H9 (cell line): ENCODE data around the gene CAMK2G. TPM values are rescaled to one million over a fixed set of nuclear protein-coding genes. Genes with fewer than 3 reads are reported as not detected.
A peak's percentile ranks its signal among the peaks of the same experiment; 100 is the strongest.

Experiments used
- DNase-seq: peaks from one replicate; pipeline ENCODE4 v3.0.0-alpha.2; 2017
- H2AFZ ChIP-seq: one replicate; pipeline ENCODE4 v1.6.1; 2013; ENCODE audit warnings: mild to moderate bottlenecking, low read length, control low read depth, moderate library complexity
- H2AK5ac ChIP-seq: 2 replicates; pipeline ENCODE4 v1.6.1; 2013; ENCODE audit warnings: low read length, control low read depth, mixed read lengths; ENCODE audit not compliant: insufficient read length
- H2BK120ac ChIP-seq: one replicate; pipeline ENCODE4 v1.6.1; 2013; ENCODE audit warnings: low read depth, mild to moderate bottlenecking, low read length, control low read depth, inconsistent platforms; ENCODE audit not compliant: poor library complexity, severe bottlenecking
- H2BK12ac ChIP-seq: 2 replicates; pipeline ENCODE4 v1.6.1; 2013; ENCODE audit warnings: low read length, control low read depth, mixed read lengths, low read depth; ENCODE audit not compliant: insufficient read length
- H2BK15ac ChIP-seq: 2 replicates; pipeline ENCODE4 v1.6.1; 2013; ENCODE audit warnings: low read depth, low read length, control low read depth
- H2BK20ac ChIP-seq: one replicate; pipeline ENCODE4 v1.6.1; 2013; ENCODE audit warnings: low read depth, mild to moderate bottlenecking, low read length, control low read depth, inconsistent platforms; ENCODE audit not compliant: poor library complexity, severe bottlenecking
- H2BK5ac ChIP-seq: 2 replicates; pipeline ENCODE4 v1.6.1; 2013; ENCODE audit warnings: low read length, control low read depth, mixed read lengths; ENCODE audit not compliant: insufficient read length
- H3K14ac ChIP-seq: 2 replicates; pipeline ENCODE4 v1.6.1; 2013; ENCODE audit warnings: low read length, control low read depth; ENCODE audit not compliant: insufficient read depth
- H3K18ac ChIP-seq: 2 replicates; pipeline ENCODE4 v1.6.1; 2013; ENCODE audit warnings: low read depth, mild to moderate bottlenecking, mixed read lengths, low read length, control low read depth; ENCODE audit not compliant: insufficient read length
- H3K23ac ChIP-seq: 2 replicates; pipeline ENCODE4 v1.6.1; 2013; ENCODE audit warnings: low read length, control low read depth, mixed read lengths, low read depth; ENCODE audit not compliant: insufficient read length
- H3K23me2 ChIP-seq: 2 replicates; pipeline ENCODE4 v1.6.1; 2013; ENCODE audit warnings: low read depth, mild to moderate bottlenecking, mixed read lengths, low read length, control low read depth; ENCODE audit not compliant: insufficient read length, poor library complexity, severe bottlenecking
- H3K27ac ChIP-seq: 2 replicates; pipeline ENCODE4 v1.5.1; 2013; ENCODE audit warnings: low read length, control low read depth, mixed read lengths, low read depth; ENCODE audit not compliant: insufficient read length
- H3K27me3 ChIP-seq: 2 replicates; pipeline ENCODE4 v1.6.1; 2013; ENCODE audit warnings: low read length, control low read depth, inconsistent platforms; ENCODE audit not compliant: insufficient read depth
- H3K4ac ChIP-seq: 2 replicates; pipeline ENCODE4 v1.6.1; 2013; ENCODE audit warnings: low read depth, mild to moderate bottlenecking, control low read depth, inconsistent platforms, low read length, moderate library complexity
- H3K4me1 ChIP-seq: 2 replicates; pipeline ENCODE4 v1.6.1; 2013; ENCODE audit warnings: low read length, control low read depth, inconsistent platforms; ENCODE audit not compliant: insufficient read depth
- H3K4me2 ChIP-seq: 2 replicates; pipeline ENCODE4 v1.6.1; 2013; ENCODE audit warnings: low read length, control low read depth, mixed read lengths; ENCODE audit not compliant: insufficient read length, insufficient read depth
- H3K56ac ChIP-seq: 2 replicates; pipeline ENCODE4 v1.6.1; 2013; ENCODE audit warnings: low read depth, mild to moderate bottlenecking, mixed read lengths, low read length, control low read depth; ENCODE audit not compliant: insufficient read length
- H3K79me1 ChIP-seq: 2 replicates; pipeline ENCODE4 v1.6.1; 2013; ENCODE audit warnings: low read depth, mild to moderate bottlenecking, moderate library complexity, low read length, control low read depth, inconsistent platforms; ENCODE audit not compliant: insufficient read depth, poor library complexity, severe bottlenecking
- H3K79me2 ChIP-seq: 2 replicates; pipeline ENCODE4 v1.6.1; 2013; ENCODE audit warnings: low read length, control low read depth, inconsistent platforms; ENCODE audit not compliant: insufficient read depth
- H3K9ac ChIP-seq: 2 replicates; pipeline ENCODE4 v1.6.1; 2013; ENCODE audit warnings: low read length, control low read depth, mixed read lengths; ENCODE audit not compliant: insufficient read length; ENCODE audit errors: extremely low read depth
- H3K9me3 ChIP-seq: one replicate; pipeline ENCODE4 v1.6.1; 2013; ENCODE audit warnings: low read depth, low read length, inconsistent platforms; ENCODE audit not compliant: control insufficient read depth
- H3T11ph ChIP-seq: one replicate; pipeline ENCODE4 v1.6.1; 2013; ENCODE audit warnings: mild to moderate bottlenecking, low read length, control low read depth, inconsistent platforms
- H4K20me1 ChIP-seq: one replicate; pipeline ENCODE4 v1.6.1; 2013; ENCODE audit not compliant: control insufficient read depth, insufficient read length, insufficient read depth
- H4K5ac ChIP-seq: 2 replicates; pipeline ENCODE4 v1.6.1; 2013; ENCODE audit warnings: low read depth, mild to moderate bottlenecking, mixed read lengths, low read length, control low read depth; ENCODE audit not compliant: insufficient read length
- H4K8ac ChIP-seq: replicated peaks from 2 replicates; pipeline ENCODE4 v1.6.1; 2013; ENCODE audit warnings: low read length, control low read depth, mixed read lengths, low read depth; ENCODE audit not compliant: insufficient read length
- H4K91ac ChIP-seq: 2 replicates; pipeline ENCODE4 v1.6.1; 2013; ENCODE audit warnings: low read depth, mild to moderate bottlenecking, moderate library complexity, mixed read lengths, low read length, control low read depth; ENCODE audit not compliant: insufficient read length
- H3K27ac Mint-ChIP-seq, 3 experiments: 2 replicates in 2 of 3; 3 replicates in 1 of 3; pipeline ENCODE4 v1.8.0; 2020 to 2021; ENCODE audit warnings: mixed read lengths in 3 of 3, mild to moderate bottlenecking in 1 of 3, moderate library complexity in 1 of 3
- H3K27me3 Mint-ChIP-seq: 2 replicates; pipeline ENCODE4 v1.8.0; 2021; ENCODE audit warnings: low read depth, mild to moderate bottlenecking, moderate library complexity, mixed read lengths
- H3K36me3 Mint-ChIP-seq, 3 experiments: 2 replicates in 2 of 3; 3 replicates in 1 of 3; pipeline ENCODE4 v1.8.0; 2020 to 2021; ENCODE audit warnings: low read depth in 3 of 3, mixed read lengths in 3 of 3; ENCODE audit not compliant: insufficient read depth in 1 of 3
- H3K4me1 Mint-ChIP-seq, 2 experiments: 2 replicates each; pipeline ENCODE4 v1.8.0; 2020; ENCODE audit warnings: mixed read lengths in 2 of 2
- H3K4me3 Mint-ChIP-seq, 2 experiments: 2 replicates in 1 of 2; 3 replicates in 1 of 2; pipeline ENCODE4 v1.8.0; 2020 to 2021; ENCODE audit warnings: mild to moderate bottlenecking in 2 of 2, mixed read lengths in 2 of 2, moderate library complexity in 1 of 2
- H3K9me3 Mint-ChIP-seq, 2 experiments: 2 replicates in 1 of 2; 3 replicates in 1 of 2; pipeline ENCODE4 v1.8.0; 2020; ENCODE audit warnings: mild to moderate bottlenecking in 2 of 2, mixed read lengths in 2 of 2, moderate library complexity in 1 of 2
- CTCF ChIP-seq: fragments of 200-600 bp; sonication (generic); conservative IDR thresholded peaks from 3 replicates; pipeline ENCODE4 v1.8.0; 2021; ENCODE audit warnings: antibody characterized with exemption, mild to moderate bottlenecking
- WGBS: extraction: QIAGEN DNeasy Blood & Tissue Kit; methylation state at CpG from one replicate; pipeline ENCODE4 v1.1.7; 2013; ENCODE audit warnings: missing lambda C conversion rate, low lambda C conversion rate, mixed read lengths; ENCODE audit not compliant: insufficient read length; ENCODE audit errors: extremely low coverage; 5-methylcytosine and 5-hydroxymethylcytosine counted together
- long read RNA-seq: library from polyadenylated mRNA; unstranded; transcript quantifications from one replicate; pipeline ENCODE4 v2.0.0, GENCODE V29; 2020
- total RNA-seq: library from RNA; stranded (reverse); gene quantifications from 2 replicates; pipeline ENCODE4 v1.2.1, GENCODE V29; 2021

Gene CAMK2G
- 30.4 and 31.8 TPM in 2 replicates for total RNA-seq
- long read RNA-seq, transcript CAMK2G-204 (19 exons, 3,563 nt) = major isoform, 18 of 224 reads
- long read RNA-seq, transcript CAMK2G-203 (21 exons, 3,818 nt) = minor isoform, 8 of 224 reads
- long read RNA-seq, partial matches to known transcripts = 20 of 224 reads
- long read RNA-seq, other reads (novel, unspliced or antisense) = 176 of 224 reads

GRCh38 chr10:73874267-73875138 is at the start of gene CAMK2G:
Gene CAMK2G, minus strand, starts transcription at chr10:73874555. Its CDS starts 94 bp downstream, at chr10:73874461.
- H2AK5ac ChIP-seq = no peak within 1 kb of the TSS
- H4K5ac ChIP-seq = no peak within 1 kb of the TSS
- no peak within 1 kb of the TSS for H3K18ac ChIP-seq
- H3K9me3 Mint-ChIP-seq = no peaks in the 10 kb centered on the region
- DNase-seq = peak; percentile 87
- peak within 1 kb of the TSS; percentile 72 to 84 for H3K4me3 Mint-ChIP-seq
- H2BK12ac ChIP-seq = no peak within 1 kb of the TSS
- H3K9ac ChIP-seq = no peak within 1 kb of the TSS
- peaks cover 16 to 31% (median 19%) of the 10 kb centered on the region in 3 experiments for H3K36me3 Mint-ChIP-seq
- no peak within 1 kb of the TSS for H2AFZ ChIP-seq
- H4K8ac ChIP-seq = no peak within 1 kb of the TSS
- H3K4me1 ChIP-seq = peaks cover 2% of the 10 kb centered on the region; the same call in 1 of the 2 replicates
- H3K27ac ChIP-seq = no peak within 1 kb of the TSS
- H4K91ac ChIP-seq = no peak within 1 kb of the TSS
- peaks cover 24 to 29% of the 10 kb centered on the region in 2 experiments for H3K4me1 Mint-ChIP-seq
- H3K4ac ChIP-seq = no peak within 1 kb of the TSS
- no peak within 1 kb of the TSS for H2BK120ac ChIP-seq
- no peak within 1 kb of the TSS; a peak in 2 of 7 replicates for H3K27ac Mint-ChIP-seq
- no peak within 1 kb of the TSS for H3K56ac ChIP-seq
- peaks cover 10% of the 10 kb centered on the region for H3K27me3 Mint-ChIP-seq
- H3K23me2 ChIP-seq = peaks cover 3% of the 10 kb centered on the region
- no peaks in the 10 kb centered on the region for H3K9me3 ChIP-seq
- H2BK5ac ChIP-seq = no peak within 1 kb of the TSS
- H2BK15ac ChIP-seq = no peak within 1 kb of the TSS; the same call in 1 of the 2 replicates
- no peak within 1 kb of the TSS for H3K23ac ChIP-seq
- peak within 1 kb of the TSS; percentile 52 for H3K4me2 ChIP-seq
- no CpG with 5 or more reads among the region's 95 CpGs for WGBS
- H3T11ph ChIP-seq = no peak within 1 kb of the TSS
- H2BK20ac ChIP-seq = no peak within 1 kb of the TSS
- no peak for TF ChIP-seq CTCF
- H3K79me1 ChIP-seq = no peaks in the 10 kb centered on the region
- H3K14ac ChIP-seq = no peak within 1 kb of the TSS; the same call in 1 of the 2 replicates
- H3K27me3 ChIP-seq = no peaks in the 10 kb centered on the region
- H3K79me2 ChIP-seq = no peaks in the 10 kb centered on the region; the same call in 1 of the 2 replicates
- peaks cover 2% of the 10 kb centered on the region for H4K20me1 ChIP-seq
